Tibial nerve (tissue), 4 donors: ENCODE data around the gene GRPEL1.

Experiments
- EP300 ChIP-seq, 2 donors: sonication (generic); formaldehyde crosslinking; IDR thresholded peaks; one replicate each; pipeline ENCODE4 v1.6.1; 2017; ENCODE audit warnings: antibody characterized with exemption in 2 of 2, mild to moderate bottlenecking in 1 of 2
- POLR2A ChIP-seq, 2 donors: fragments of 450-650 bp; IDR thresholded peaks; one replicate each; pipeline ENCODE4 v1.6.1; 2017; ENCODE audit warnings: antibody characterized with exemption in 2 of 2, mild to moderate bottlenecking in 2 of 2, moderate library complexity in 2 of 2
- TF ChIP-seq, protein P1 (sequence below), 5 experiments: fragments of 200-600 bp in 3 of 5; fragments of 450-650 bp in 2 of 5; sonication (generic) in 3 of 5; IDR thresholded peaks; one replicate each; pipeline ENCODE4 v1.5.1; 2016 to 2019; ENCODE audit warnings: antibody characterized with exemption in 5 of 5, mild to moderate bottlenecking in 3 of 5, moderate library complexity in 2 of 5

DNA sequence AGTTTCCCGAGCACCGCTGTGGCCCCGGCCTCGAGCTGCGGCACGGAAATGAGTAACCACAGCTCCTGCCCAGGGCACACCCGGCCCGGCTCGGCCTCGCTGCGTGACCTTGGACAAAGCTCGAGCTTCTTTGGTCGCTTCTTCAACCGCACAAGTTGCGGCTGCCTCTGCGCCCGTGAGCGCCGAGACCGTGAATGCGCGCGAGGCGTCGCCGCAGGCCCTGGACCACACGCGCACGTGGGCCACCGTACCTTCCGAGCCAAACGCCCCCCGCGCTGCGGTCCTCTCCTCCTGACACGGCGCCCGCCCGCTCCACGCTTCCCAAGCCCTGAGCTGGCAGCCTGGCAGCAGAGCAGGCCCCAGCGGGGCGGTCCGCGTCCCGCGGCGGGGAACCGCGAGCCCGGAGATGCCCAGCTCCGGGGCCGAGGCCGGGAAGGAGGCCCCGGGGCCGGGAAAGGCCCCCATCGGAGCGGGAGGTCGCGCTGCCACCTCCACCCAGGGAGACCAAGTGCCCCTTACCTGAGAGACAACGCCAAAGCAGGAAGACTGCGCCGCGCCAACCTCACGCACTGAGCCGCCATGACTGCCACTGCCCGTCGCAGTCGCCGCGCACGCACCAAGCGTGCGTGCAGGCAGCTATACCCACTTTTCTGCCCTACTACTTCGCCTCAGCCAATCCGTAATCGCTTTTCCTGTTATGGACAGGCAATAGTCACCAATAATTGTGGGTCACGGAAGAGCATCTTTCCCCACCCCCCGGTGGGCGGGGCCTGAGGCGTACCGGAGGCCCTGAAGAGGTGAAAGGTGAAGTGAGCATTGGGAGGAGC, at the start of gene GRPEL1:
- TF ChIP-seq, protein P1, sequence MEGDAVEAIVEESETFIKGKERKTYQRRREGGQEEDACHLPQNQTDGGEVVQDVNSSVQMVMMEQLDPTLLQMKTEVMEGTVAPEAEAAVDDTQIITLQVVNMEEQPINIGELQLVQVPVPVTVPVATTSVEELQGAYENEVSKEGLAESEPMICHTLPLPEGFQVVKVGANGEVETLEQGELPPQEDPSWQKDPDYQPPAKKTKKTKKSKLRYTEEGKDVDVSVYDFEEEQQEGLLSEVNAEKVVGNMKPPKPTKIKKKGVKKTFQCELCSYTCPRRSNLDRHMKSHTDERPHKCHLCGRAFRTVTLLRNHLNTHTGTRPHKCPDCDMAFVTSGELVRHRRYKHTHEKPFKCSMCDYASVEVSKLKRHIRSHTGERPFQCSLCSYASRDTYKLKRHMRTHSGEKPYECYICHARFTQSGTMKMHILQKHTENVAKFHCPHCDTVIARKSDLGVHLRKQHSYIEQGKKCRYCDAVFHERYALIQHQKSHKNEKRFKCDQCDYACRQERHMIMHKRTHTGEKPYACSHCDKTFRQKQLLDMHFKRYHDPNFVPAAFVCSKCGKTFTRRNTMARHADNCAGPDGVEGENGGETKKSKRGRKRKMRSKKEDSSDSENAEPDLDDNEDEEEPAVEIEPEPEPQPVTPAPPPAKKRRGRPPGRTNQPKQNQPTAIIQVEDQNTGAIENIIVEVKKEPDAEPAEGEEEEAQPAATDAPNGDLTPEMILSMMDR (IDR thresholded peaks at IDR 0.05): peak in 1 of 5 experiments; percentile 10
- TF ChIP-seq POLR2A (IDR thresholded peaks at IDR 0.05): peak; percentile 88 to 95
- peak in 1 of 2 donors; percentile 99 for TF ChIP-seq EP300 (IDR thresholded peaks at IDR 0.05)
